Measurements from ENCODE around the gene CDH4.
A peak's percentile ranks its signal among the peaks of the same experiment; 100 is the strongest.

CDH4 gene

DNA sequence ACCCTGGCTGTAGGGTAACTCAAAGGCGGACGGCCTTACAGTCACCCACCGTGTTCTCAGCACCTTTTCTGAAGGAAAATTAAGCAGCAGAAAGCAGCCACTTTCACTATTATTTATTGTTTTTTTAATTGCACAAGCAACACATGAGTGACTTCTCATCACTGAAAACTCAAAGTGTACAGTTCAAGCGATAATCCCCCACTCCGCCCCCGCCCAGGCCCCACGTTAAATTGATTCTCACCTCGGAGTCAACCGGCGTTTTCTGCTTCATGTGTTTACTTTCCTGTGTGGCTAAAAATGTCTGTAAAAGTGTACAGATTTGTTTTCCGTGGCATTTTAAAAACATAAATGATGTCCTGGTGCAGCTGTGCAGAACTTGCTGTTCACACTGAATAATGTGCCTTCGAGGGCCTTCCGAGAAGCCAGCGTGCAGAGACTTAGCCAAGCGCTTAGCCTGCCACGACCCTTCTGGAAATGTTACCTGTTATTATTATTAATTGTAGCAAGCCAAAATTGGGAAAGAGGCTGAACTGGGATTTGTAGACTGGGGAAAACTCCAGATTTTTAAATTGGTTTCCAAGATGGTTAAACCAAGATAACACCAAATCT lies 335.7 kb downstream of the CDH4 start:
- peak; percentile 13 for DNase-seq
- Histone ChIP-seq H3K79me2 (ENCODE audit: control insufficient read depth, insufficient read depth, low read length) (no peaks in the 10 kb centered on the region), H3K9ac (ENCODE audit: low read length) (no peak overlapping the region), H3K23ac (ENCODE audit: low read length) (no peak overlapping the region), H4K5ac (ENCODE audit: low read length) (no peak overlapping the region), H3K27me3 (ENCODE audit: insufficient read depth, low read length, poor library complexity) (no peaks in the 10 kb centered on the region), H3K4me2 (ENCODE audit: low read length) (no peak overlapping the region), H3K4me3 (ENCODE audit: low read length) (no peak overlapping the region), H3K18ac (ENCODE audit: low read length) (no peak overlapping the region), H4K8ac (ENCODE audit: low read depth, low read length) (no peak overlapping the region), H3K36me3 (ENCODE audit: control insufficient read depth, insufficient read depth, low read length) (no peaks in the 10 kb centered on the region), H3K27ac (ENCODE audit: low read depth, low read length) (no peak overlapping the region), H3K79me1 (ENCODE audit: low read length) (no peaks in the 10 kb centered on the region), H2BK120ac (ENCODE audit: low read depth, low read length) (no peak overlapping the region), H2BK15ac (replicated peaks; ENCODE audit: low read depth) (no peak overlapping the region), H3K4me1 (ENCODE audit: control insufficient read depth, low read depth, low read length) (peaks cover 6% of the 10 kb centered on the region), H3K4ac (ENCODE audit: low read depth, low read length) (no peak overlapping the region), H2AK5ac (ENCODE audit: low read length) (no peak overlapping the region), H3K56ac (ENCODE audit: low read length) (no peak overlapping the region), H2BK5ac (ENCODE audit: low read length) (no peak overlapping the region)
- WGBS (ENCODE audit: extremely low coverage, insufficient coverage, low lambda C conversion rate): no CpG with 5 or more reads among the region's 16 CpGs

DNA sequence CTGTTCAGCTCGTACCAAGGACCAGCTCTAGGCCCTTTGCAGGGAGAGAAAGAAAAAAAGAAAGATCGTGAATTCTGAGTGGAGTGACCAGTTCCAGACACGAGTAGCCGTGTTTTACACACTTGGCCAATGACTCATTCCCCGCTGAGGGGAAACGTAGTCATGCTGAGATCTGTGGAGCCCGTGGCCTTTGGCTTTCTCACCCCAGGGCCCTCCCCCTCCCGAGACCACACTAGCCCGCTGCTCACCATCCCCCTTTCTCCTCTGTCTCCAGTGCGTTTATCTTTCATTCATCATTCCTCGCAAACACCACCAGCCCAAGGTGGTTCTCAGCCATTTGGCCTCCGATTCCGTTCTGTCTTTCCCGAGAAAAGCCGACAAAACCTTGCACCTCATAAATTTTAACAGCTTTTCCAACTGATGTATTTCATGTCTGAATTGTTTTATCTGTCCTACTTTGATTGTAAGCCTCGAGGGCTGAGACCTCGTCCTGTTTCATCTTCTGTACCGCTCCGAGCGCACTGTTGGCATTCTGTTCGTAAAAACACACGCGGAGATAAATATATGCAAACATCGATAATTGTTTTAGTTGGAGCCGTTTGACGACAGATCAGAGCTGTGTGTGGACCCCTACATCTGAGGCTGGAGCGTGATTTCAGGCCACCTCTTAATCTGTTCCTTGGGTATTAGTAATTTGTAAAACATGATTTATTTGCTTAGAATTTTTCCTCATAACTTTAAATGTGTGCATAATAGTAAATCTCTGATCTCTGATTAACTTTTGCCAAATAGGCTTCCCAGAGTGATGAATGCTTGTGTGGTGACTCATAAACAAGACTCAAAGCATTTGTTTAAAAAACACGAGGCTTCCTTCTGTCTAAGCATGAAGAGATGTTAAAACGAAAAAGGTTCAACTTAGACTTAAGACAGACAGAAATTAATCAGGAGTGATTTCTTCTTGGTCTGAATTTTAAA lies 336.6 kb downstream of the CDH4 start:
- peaks cover 6% of the 10 kb centered on the region for H3K4me1 ChIP-seq (ENCODE audit: control insufficient read depth, low read depth, low read length)
- no peaks in the 10 kb centered on the region for H3K36me3 ChIP-seq (ENCODE audit: control insufficient read depth, insufficient read depth, low read length)
- no peak overlapping the region for H4K8ac ChIP-seq (ENCODE audit: low read depth, low read length)
- WGBS (ENCODE audit: extremely low coverage, insufficient coverage, low lambda C conversion rate): no CpG with 5 or more reads among the region's 29 CpGs
- no peak overlapping the region for H2BK120ac ChIP-seq (ENCODE audit: low read depth, low read length)
- DNase-seq: peak; percentile 59
- H4K5ac ChIP-seq (ENCODE audit: low read length): no peak overlapping the region
- no peaks in the 10 kb centered on the region for H3K79me2 ChIP-seq (ENCODE audit: control insufficient read depth, insufficient read depth, low read length)
- H3K4ac ChIP-seq (ENCODE audit: low read depth, low read length): no peak overlapping the region
- H3K4me2 ChIP-seq (ENCODE audit: low read length): no peak overlapping the region
- H2AK5ac ChIP-seq (ENCODE audit: low read length): no peak overlapping the region
- H2BK5ac ChIP-seq (ENCODE audit: low read length): no peak overlapping the region
- H3K79me1 ChIP-seq (ENCODE audit: low read length): no peaks in the 10 kb centered on the region
- no peak overlapping the region for H2BK15ac ChIP-seq (replicated peaks; ENCODE audit: low read depth)
- H3K56ac ChIP-seq (ENCODE audit: low read length): peak overlapping the region; percentile 20
- H3K27ac ChIP-seq (ENCODE audit: low read depth, low read length): no peak overlapping the region
- H3K18ac ChIP-seq (ENCODE audit: low read length): no peak overlapping the region
- H3K27me3 ChIP-seq (ENCODE audit: insufficient read depth, low read length, poor library complexity): no peaks in the 10 kb centered on the region
- H3K23ac ChIP-seq (ENCODE audit: low read length): no peak overlapping the region
- no peak overlapping the region for H3K4me3 ChIP-seq (ENCODE audit: low read length)
- H3K9ac ChIP-seq (ENCODE audit: low read length): no peak overlapping the region

DNA sequence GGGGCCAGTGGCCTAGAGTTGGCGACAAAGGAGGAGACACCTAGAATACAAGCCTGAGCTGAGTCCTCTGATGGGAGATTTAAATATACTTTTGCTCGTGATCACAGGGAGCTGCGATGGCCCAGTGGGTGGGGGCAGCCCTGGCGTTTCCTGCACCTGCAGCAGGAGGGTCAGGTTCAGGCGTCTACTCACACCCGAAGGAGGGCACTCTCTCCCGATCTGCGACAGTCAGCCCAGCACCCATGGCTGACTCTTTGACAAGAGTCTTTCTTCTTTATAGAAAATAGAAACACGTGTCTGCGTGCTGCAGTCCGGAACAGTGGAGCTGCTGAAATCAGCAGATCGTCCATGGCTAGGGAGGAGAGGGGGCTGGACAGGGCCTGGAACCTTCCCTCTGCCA lies 338.2 kb downstream of the CDH4 start:
- H3K9ac ChIP-seq (ENCODE audit: low read length): no peak overlapping the region
- no peak overlapping the region for H3K4ac ChIP-seq (ENCODE audit: low read depth, low read length)
- H2BK15ac ChIP-seq (replicated peaks; ENCODE audit: low read depth): no peak overlapping the region
- no peak overlapping the region for H3K4me2 ChIP-seq (ENCODE audit: low read length)
- H3K27ac ChIP-seq (ENCODE audit: low read depth, low read length): no peak overlapping the region
- no CpG with 5 or more reads among the region's 12 CpGs for WGBS (ENCODE audit: extremely low coverage, insufficient coverage, low lambda C conversion rate)
- H2BK5ac ChIP-seq (ENCODE audit: low read length): no peak overlapping the region
- no peak for DNase-seq
- peaks cover 6% of the 10 kb centered on the region for H3K4me1 ChIP-seq (ENCODE audit: control insufficient read depth, low read depth, low read length)
- no peaks in the 10 kb centered on the region for H3K36me3 ChIP-seq (ENCODE audit: control insufficient read depth, insufficient read depth, low read length)
- H3K56ac ChIP-seq (ENCODE audit: low read length): no peak overlapping the region
- H2BK120ac ChIP-seq (ENCODE audit: low read depth, low read length): no peak overlapping the region
- no peak overlapping the region for H3K18ac ChIP-seq (ENCODE audit: low read length)
- no peak overlapping the region for H3K23ac ChIP-seq (ENCODE audit: low read length)
- no peak overlapping the region for H4K8ac ChIP-seq (ENCODE audit: low read depth, low read length)
- H3K27me3 ChIP-seq (ENCODE audit: insufficient read depth, low read length, poor library complexity): no peaks in the 10 kb centered on the region
- H4K5ac ChIP-seq (ENCODE audit: low read length): no peak overlapping the region
- H2AK5ac ChIP-seq (ENCODE audit: low read length): no peak overlapping the region
- no peaks in the 10 kb centered on the region for H3K79me1 ChIP-seq (ENCODE audit: low read length)
- no peaks in the 10 kb centered on the region for H3K79me2 ChIP-seq (ENCODE audit: control insufficient read depth, insufficient read depth, low read length)
- no peak overlapping the region for H3K4me3 ChIP-seq (ENCODE audit: low read length)

DNA sequence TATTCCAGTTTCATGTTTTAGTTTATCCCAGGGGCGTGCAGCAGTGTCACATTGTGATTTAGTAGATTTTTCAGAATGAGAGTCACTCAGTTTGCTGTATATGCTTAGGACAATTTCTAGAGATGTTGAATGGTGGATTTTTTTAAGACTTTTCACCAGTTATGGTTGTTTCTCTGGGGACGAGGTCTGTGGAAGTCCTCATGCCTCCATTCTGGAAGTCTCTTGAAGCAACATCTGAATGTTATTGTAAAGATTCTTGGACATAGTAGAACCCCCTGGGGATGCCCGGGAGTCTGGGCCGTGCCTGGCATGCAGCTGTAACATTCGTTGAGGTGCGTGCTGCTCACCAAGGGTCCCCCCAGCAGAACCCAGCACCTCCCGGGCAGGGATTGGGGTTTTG lies 341.5 kb downstream of the CDH4 start:
- no peaks in the 10 kb centered on the region for H3K79me1 ChIP-seq (ENCODE audit: low read length)
- H3K79me2 ChIP-seq (ENCODE audit: control insufficient read depth, insufficient read depth, low read length): no peaks in the 10 kb centered on the region
- DNase-seq: no peak
- no peak overlapping the region for H3K18ac ChIP-seq (ENCODE audit: low read length)
- no CpG with 5 or more reads among the region's 7 CpGs for WGBS (ENCODE audit: extremely low coverage, insufficient coverage, low lambda C conversion rate)
- no peak overlapping the region for H3K4ac ChIP-seq (ENCODE audit: low read depth, low read length)
- H2BK5ac ChIP-seq (ENCODE audit: low read length): no peak overlapping the region
- H3K9ac ChIP-seq (ENCODE audit: low read length): no peak overlapping the region
- H3K36me3 ChIP-seq (ENCODE audit: control insufficient read depth, insufficient read depth, low read length): no peaks in the 10 kb centered on the region
- H3K56ac ChIP-seq (ENCODE audit: low read length): no peak overlapping the region
- peaks cover 3% of the 10 kb centered on the region for H3K4me1 ChIP-seq (ENCODE audit: control insufficient read depth, low read depth, low read length)
- H2BK120ac ChIP-seq (ENCODE audit: low read depth, low read length): no peak overlapping the region
- H3K23ac ChIP-seq (ENCODE audit: low read length): no peak overlapping the region
- no peak overlapping the region for H4K8ac ChIP-seq (ENCODE audit: low read depth, low read length)
- no peak overlapping the region for H3K4me2 ChIP-seq (ENCODE audit: low read length)
- no peak overlapping the region for H2AK5ac ChIP-seq (ENCODE audit: low read length)
- no peak overlapping the region for H3K4me3 ChIP-seq (ENCODE audit: low read length)
- no peak overlapping the region for H2BK15ac ChIP-seq (replicated peaks; ENCODE audit: low read depth)
- no peak overlapping the region for H4K5ac ChIP-seq (ENCODE audit: low read length)
- no peaks in the 10 kb centered on the region for H3K27me3 ChIP-seq (ENCODE audit: insufficient read depth, low read length, poor library complexity)
- no peak overlapping the region for H3K27ac ChIP-seq (ENCODE audit: low read depth, low read length)

- Histone ChIP-seq H3K4me1 (ENCODE audit: control insufficient read depth, low read depth, low read length) (no peaks in the 10 kb centered on the region), H2AK5ac (ENCODE audit: low read length) (no peak overlapping the region), H2BK5ac (ENCODE audit: low read length) (no peak overlapping the region), H2BK120ac (ENCODE audit: low read depth, low read length) (no peak overlapping the region), H3K4me2 (ENCODE audit: low read length) (no peak overlapping the region), H4K5ac (ENCODE audit: low read length) (no peak overlapping the region), H3K4ac (ENCODE audit: low read depth, low read length) (no peak overlapping the region), H3K18ac (ENCODE audit: low read length) (no peak overlapping the region), H3K23ac (ENCODE audit: low read length) (no peak overlapping the region), H3K56ac (ENCODE audit: low read length) (no peak overlapping the region), H3K27ac (ENCODE audit: low read depth, low read length) (no peak overlapping the region), H3K79me1 (ENCODE audit: low read length) (no peaks in the 10 kb centered on the region), H3K9ac (ENCODE audit: low read length) (no peak overlapping the region), H4K8ac (ENCODE audit: low read depth, low read length) (no peak overlapping the region), H3K27me3 (ENCODE audit: insufficient read depth, low read length, poor library complexity) (no peaks in the 10 kb centered on the region), H3K36me3 (ENCODE audit: control insufficient read depth, insufficient read depth, low read length) (no peaks in the 10 kb centered on the region), H3K79me2 (ENCODE audit: control insufficient read depth, insufficient read depth, low read length) (no peaks in the 10 kb centered on the region), H2BK15ac (replicated peaks; ENCODE audit: low read depth) (no peak overlapping the region), H3K4me3 (ENCODE audit: low read length) (no peak overlapping the region)
- WGBS (ENCODE audit: extremely low coverage, insufficient coverage, low lambda C conversion rate): no CpG with 5 or more reads among the region's 8 CpGs
- DNase-seq: no peak
These were observed 342.1 kb downstream of the CDH4 start for GRCh38 chr20:61594198-61594597.

All from mesendoderm (in vitro differentiated cells).